ENCODE data around the gene AFAP1L1. TPM values are rescaled to one million over a fixed set of nuclear protein-coding genes. Genes with fewer than 3 reads are reported as not detected.

Gene AFAP1L1
- total and polyA plus RNA-seq, 4 donors, result 2.1 to 11.6 (median 4.0) TPM

GRCh38 chr5:149238540-149238939, 33.1 kb upstream of the AFAP1L1 start:
- no peak for DNase-seq (ENCODE audit: low spot score)
- WGBS, result 60% methylated on average over 2 of the region's 2 CpGs
- TF ChIP-seq GABPA (IDR thresholded peaks at IDR 0.05 in 1 of 2, conservative IDR thresholded peaks at IDR 0.05 in 1 of 2), result no peak
- no peak for TF ChIP-seq FOXA1 (IDR thresholded peaks at IDR 0.05)
- TF ChIP-seq, protein P1, sequence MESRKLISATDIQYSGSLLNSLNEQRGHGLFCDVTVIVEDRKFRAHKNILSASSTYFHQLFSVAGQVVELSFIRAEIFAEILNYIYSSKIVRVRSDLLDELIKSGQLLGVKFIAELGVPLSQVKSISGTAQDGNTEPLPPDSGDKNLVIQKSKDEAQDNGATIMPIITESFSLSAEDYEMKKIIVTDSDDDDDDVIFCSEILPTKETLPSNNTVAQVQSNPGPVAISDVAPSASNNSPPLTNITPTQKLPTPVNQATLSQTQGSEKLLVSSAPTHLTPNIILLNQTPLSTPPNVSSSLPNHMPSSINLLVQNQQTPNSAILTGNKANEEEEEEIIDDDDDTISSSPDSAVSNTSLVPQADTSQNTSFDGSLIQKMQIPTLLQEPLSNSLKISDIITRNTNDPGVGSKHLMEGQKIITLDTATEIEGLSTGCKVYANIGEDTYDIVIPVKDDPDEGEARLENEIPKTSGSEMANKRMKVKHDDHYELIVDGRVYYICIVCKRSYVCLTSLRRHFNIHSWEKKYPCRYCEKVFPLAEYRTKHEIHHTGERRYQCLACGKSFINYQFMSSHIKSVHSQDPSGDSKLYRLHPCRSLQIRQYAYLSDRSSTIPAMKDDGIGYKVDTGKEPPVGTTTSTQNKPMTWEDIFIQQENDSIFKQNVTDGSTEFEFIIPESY (IDR thresholded peaks at IDR 0.05), result no peak
- no peak for TF ChIP-seq MAX (IDR thresholded peaks at IDR 0.05)

DNA sequence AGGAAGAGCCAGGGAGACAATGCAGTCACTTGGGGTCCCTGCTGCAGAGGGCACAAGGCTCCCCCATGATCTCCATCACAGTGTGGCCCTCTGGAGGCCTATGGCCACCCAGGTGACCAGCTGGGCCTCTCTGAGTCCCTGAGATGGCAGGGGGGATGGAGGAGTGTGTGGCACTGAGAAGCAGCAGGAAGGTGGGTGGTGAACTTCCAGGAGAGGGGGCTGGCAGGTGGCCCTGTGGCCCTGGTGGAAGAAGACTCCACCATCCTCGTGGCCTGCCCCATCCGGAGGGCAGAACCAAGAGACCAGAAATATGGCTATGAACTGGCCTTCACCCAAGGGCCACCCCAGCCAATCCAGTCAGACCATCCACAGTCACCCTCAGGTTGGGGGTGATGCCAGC, 31.7 kb upstream of the AFAP1L1 start:
- no peak for DNase-seq (ENCODE audit: low spot score)
- Histone ChIP-seq H3K36me3 (ENCODE audit: control insufficient read depth in 4 of 4, insufficient read depth in 3 of 4, low read depth in 1 of 4, low read length in 3 of 4) (peaks cover 28 to 82% (median 54%) of the 10 kb centered on the region in 4 donors), H3K4me1 (ENCODE audit: control insufficient read depth in 4 of 4, insufficient read depth in 4 of 4, low read length in 3 of 4) (no peaks in the 10 kb centered on the region), H3K9me3 (ENCODE audit: control insufficient read depth in 4 of 4, low read length in 3 of 4) (no peaks in the 10 kb centered on the region), H3K4me3 (ENCODE audit: low read depth in 1 of 3, low read length in 3 of 3) (no peak overlapping the region), H3K27ac (ENCODE audit: low read depth in 1 of 2, low read length in 2 of 2) (no peak overlapping the region), H3K27me3 (ENCODE audit: control insufficient read depth in 4 of 4, insufficient read depth in 4 of 4, low read length in 3 of 4) (no peaks in the 10 kb centered on the region), H3K9ac (ENCODE audit: low read depth in 1 of 2, low read length in 2 of 2) (no peak overlapping the region)
- 93% methylated on average over 2 of the region's 2 CpGs for WGBS
- TF ChIP-seq TAF1 (conservative IDR thresholded peaks at IDR 0.05) (no peak), GABPA (IDR thresholded peaks at IDR 0.05 in 1 of 2, conservative IDR thresholded peaks at IDR 0.05 in 1 of 2) (no peak), FOXA2 (IDR thresholded peaks at IDR 0.05) (no peak), RXRA (IDR thresholded peaks at IDR 0.05) (no peak), MAX (IDR thresholded peaks at IDR 0.05) (no peak), HNF4G (IDR thresholded peaks at IDR 0.05) (no peak), YY1 (IDR thresholded peaks at IDR 0.05) (no peak), NR2F2 (IDR thresholded peaks at IDR 0.05) (no peak), FOXA1 (IDR thresholded peaks at IDR 0.05) (no peak), SP1 (IDR thresholded peaks at IDR 0.05) (no peak), EGR1 (IDR thresholded peaks at IDR 0.05; ENCODE audit: low read depth in 2 of 2) (no peak), CTCF (IDR thresholded peaks at IDR 0.05; ENCODE audit: low read depth, low read length, missing input control) (no peak), RAD21 (IDR thresholded peaks at IDR 0.05) (no peak), JUND (IDR thresholded peaks at IDR 0.05) (no peak), HNF4A (conservative IDR thresholded peaks at IDR 0.05) (no peak)
- TF ChIP-seq, protein P2, sequence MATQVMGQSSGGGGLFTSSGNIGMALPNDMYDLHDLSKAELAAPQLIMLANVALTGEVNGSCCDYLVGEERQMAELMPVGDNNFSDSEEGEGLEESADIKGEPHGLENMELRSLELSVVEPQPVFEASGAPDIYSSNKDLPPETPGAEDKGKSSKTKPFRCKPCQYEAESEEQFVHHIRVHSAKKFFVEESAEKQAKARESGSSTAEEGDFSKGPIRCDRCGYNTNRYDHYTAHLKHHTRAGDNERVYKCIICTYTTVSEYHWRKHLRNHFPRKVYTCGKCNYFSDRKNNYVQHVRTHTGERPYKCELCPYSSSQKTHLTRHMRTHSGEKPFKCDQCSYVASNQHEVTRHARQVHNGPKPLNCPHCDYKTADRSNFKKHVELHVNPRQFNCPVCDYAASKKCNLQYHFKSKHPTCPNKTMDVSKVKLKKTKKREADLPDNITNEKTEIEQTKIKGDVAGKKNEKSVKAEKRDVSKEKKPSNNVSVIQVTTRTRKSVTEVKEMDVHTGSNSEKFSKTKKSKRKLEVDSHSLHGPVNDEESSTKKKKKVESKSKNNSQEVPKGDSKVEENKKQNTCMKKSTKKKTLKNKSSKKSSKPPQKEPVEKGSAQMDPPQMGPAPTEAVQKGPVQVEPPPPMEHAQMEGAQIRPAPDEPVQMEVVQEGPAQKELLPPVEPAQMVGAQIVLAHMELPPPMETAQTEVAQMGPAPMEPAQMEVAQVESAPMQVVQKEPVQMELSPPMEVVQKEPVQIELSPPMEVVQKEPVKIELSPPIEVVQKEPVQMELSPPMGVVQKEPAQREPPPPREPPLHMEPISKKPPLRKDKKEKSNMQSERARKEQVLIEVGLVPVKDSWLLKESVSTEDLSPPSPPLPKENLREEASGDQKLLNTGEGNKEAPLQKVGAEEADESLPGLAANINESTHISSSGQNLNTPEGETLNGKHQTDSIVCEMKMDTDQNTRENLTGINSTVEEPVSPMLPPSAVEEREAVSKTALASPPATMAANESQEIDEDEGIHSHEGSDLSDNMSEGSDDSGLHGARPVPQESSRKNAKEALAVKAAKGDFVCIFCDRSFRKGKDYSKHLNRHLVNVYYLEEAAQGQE (IDR thresholded peaks at IDR 0.05), result no peak
- TF ChIP-seq, protein P1 (IDR thresholded peaks at IDR 0.05), result no peak
- TF ChIP-seq, protein P3, sequence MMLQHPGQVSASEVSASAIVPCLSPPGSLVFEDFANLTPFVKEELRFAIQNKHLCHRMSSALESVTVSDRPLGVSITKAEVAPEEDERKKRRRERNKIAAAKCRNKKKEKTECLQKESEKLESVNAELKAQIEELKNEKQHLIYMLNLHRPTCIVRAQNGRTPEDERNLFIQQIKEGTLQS (IDR thresholded peaks at IDR 0.05), result no peak

More at GRCh38 chr5:149238540-149238939, 33.1 kb upstream of the AFAP1L1 start:
- Histone ChIP-seq H3K9me3 (ENCODE audit: control insufficient read depth in 4 of 4, low read length in 3 of 4) (no peaks in the 10 kb centered on the region), H3K27me3 (ENCODE audit: control insufficient read depth in 4 of 4, insufficient read depth in 4 of 4, low read length in 3 of 4) (no peaks in the 10 kb centered on the region), H3K27ac (ENCODE audit: low read depth in 1 of 2, low read length in 2 of 2) (no peak overlapping the region), H3K4me3 (ENCODE audit: low read depth in 1 of 3, low read length in 3 of 3) (no peak overlapping the region), H3K4me1 (ENCODE audit: control insufficient read depth in 4 of 4, insufficient read depth in 4 of 4, low read length in 3 of 4) (no peaks in the 10 kb centered on the region), H3K9ac (ENCODE audit: low read depth in 1 of 2, low read length in 2 of 2) (no peak overlapping the region), H3K36me3 (ENCODE audit: control insufficient read depth in 4 of 4, insufficient read depth in 3 of 4, low read depth in 1 of 4, low read length in 3 of 4) (peaks cover 25 to 84% (median 58%) of the 10 kb centered on the region in 4 donors)

All from liver (tissue), 9 donors.